ENCODE measurements around the gene SMIM21.

Gene SMIM21

DNA sequence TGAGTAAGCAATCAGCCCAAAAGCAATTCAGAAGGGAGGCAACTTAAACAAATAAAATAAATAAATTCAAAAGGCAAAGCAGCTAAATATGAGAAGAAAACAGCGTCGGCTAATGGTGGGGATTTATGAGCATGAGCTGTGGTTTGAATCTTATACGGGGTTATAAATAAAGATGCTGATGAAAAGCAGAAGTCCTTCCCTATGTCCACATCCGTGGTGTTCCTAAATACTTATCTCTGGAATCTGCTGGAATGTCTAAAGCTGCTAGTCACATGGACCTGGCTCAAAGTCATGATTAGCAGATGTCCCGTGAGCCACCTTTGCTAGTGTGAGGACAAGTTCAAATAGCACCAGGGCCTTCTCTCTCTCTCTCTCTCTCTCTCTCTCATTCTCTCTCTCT lies 33.8 kb downstream of the SMIM21 start:
- Histone ChIP-seq H3K27ac (ENCODE audit: low read depth, low read length) (no peak overlapping the region), H3K27me3 (ENCODE audit: control insufficient read depth in 1 of 2, insufficient read depth in 2 of 2, low read length in 2 of 2) (no peaks in the 10 kb centered on the region), H3K4me1 (ENCODE audit: insufficient read depth, low read length) (peaks cover 15% of the 10 kb centered on the region), H3K9ac (ENCODE audit: low read length) (no peak overlapping the region), H3K4me3 (ENCODE audit: low read depth in 1 of 2, low read length in 2 of 2) (no peak overlapping the region), H3K9me3 (ENCODE audit: low read length) (no peaks in the 10 kb centered on the region), H3K36me3 (ENCODE audit: insufficient read depth, low read length) (no peaks in the 10 kb centered on the region)

DNA sequence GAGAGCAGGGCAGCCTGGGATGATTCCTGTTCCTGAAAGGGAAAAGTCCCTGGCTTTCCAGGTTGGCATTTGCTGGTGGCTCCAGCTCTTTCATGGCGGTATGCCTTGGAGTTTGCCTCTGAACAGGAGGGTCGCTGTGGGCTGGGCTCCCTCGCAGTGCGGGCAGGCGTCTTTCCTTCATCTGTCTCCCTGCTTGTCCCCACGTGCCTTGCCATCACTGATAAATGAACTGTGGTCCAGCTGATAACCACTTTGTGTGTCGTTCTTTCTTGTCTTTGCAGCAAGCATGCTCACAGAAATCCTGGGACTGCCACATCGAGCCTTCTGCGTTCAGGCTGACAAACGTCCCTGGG lies 35.3 kb downstream of the SMIM21 start:
- Histone ChIP-seq H3K9me3 (ENCODE audit: low read length) (no peaks in the 10 kb centered on the region), H3K27me3 (ENCODE audit: control insufficient read depth in 1 of 2, insufficient read depth in 2 of 2, low read length in 2 of 2) (no peaks in the 10 kb centered on the region)

DNA sequence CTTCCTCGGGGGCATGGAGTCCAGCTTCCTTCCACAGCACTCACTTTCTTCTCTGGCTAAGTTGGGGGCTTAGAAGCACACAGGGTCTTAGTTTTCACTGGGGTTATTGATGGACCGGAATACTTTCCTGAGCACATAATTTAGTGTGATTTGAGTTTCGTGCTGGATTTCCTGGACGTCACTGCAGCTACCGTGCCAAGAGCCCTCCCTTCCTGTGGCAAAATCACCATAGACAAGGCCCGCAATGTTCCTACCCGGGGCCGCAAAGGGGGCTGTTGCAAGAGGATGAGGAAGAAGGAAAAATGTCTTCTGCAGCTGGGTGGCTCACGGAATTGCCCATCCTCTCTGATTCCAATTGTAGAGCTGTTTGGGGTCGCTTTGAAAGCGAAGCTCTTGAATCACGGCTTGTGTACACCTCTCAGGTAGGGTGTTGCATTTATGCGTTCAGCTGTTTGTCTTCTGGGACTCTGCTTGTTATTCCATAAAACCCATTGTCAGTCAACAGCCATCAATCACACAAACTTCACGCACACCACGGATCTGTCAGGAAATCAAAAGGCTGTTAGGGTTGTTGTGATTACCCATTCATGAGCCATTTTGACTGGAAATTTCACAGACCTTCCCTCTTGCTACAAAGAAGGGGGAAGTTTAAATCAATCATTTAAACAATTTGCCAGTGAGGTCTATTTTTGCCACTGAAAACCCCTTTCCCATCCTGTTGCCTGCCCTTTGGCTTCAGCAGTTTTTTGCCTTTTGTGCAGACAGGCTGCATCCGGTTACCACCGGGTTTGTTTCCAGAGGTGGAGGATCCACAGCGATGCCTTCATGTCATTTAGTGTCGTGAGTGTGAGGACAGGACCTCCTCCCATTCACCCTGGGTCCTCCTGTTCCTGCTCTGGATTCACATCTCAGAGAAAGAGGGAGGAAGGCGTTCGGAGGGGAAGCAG lies 36.0 kb downstream of the SMIM21 start:
- Histone ChIP-seq H3K4me3 (ENCODE audit: low read depth in 1 of 2, low read length in 2 of 2) (no peak overlapping the region), H3K27ac (ENCODE audit: low read depth, low read length) (no peak overlapping the region), H3K9ac (ENCODE audit: low read length) (no peak overlapping the region), H3K4me1 (ENCODE audit: insufficient read depth, low read length) (peaks cover 15% of the 10 kb centered on the region), H3K9me3 (ENCODE audit: low read length) (no peaks in the 10 kb centered on the region), H3K36me3 (ENCODE audit: insufficient read depth, low read length) (no peaks in the 10 kb centered on the region), H3K27me3 (ENCODE audit: control insufficient read depth in 1 of 2, insufficient read depth in 2 of 2, low read length in 2 of 2) (no peaks in the 10 kb centered on the region)

More for the DNA sequence above, 35.3 kb downstream of the SMIM21 start:
- no peaks in the 10 kb centered on the region for H3K36me3 ChIP-seq (ENCODE audit: insufficient read depth, low read length)
- H3K27ac ChIP-seq (ENCODE audit: low read depth, low read length): no peak overlapping the region
- H3K9ac ChIP-seq (ENCODE audit: low read length): no peak overlapping the region
- H3K4me1 ChIP-seq (ENCODE audit: insufficient read depth, low read length): peaks cover 15% of the 10 kb centered on the region
- H3K4me3 ChIP-seq (ENCODE audit: low read depth in 1 of 2, low read length in 2 of 2): no peak overlapping the region

DNA sequence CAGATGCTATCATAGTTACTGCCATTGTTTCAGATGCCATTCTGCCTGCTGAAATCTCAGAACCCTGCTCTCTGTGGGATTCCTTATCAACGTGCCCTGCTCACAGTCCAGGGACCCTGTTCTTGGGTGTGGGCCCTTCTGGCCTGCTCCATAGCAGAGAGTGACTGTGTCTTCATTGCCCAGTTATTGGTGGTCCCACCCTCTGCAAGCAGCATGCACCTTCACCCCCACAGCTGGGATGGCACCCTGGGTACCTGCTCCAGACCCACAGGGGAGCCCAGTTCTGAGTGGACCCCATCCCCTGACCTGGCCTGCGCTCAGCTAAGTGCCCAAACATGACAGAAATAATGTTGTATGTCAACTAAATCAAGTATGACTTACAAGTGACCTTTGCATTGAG lies 36.6 kb downstream of the SMIM21 start:
- no peaks in the 10 kb centered on the region for H3K27me3 ChIP-seq (ENCODE audit: control insufficient read depth in 1 of 2, insufficient read depth in 2 of 2, low read length in 2 of 2)
- H3K9ac ChIP-seq (ENCODE audit: low read length): no peak overlapping the region
- H3K27ac ChIP-seq (ENCODE audit: low read depth, low read length): no peak overlapping the region
- peaks cover 15% of the 10 kb centered on the region for H3K4me1 ChIP-seq (ENCODE audit: insufficient read depth, low read length)
- no peaks in the 10 kb centered on the region for H3K9me3 ChIP-seq (ENCODE audit: low read length)
- H3K4me3 ChIP-seq (ENCODE audit: low read depth in 1 of 2, low read length in 2 of 2): no peak overlapping the region
- H3K36me3 ChIP-seq (ENCODE audit: insufficient read depth, low read length): no peaks in the 10 kb centered on the region

DNA sequence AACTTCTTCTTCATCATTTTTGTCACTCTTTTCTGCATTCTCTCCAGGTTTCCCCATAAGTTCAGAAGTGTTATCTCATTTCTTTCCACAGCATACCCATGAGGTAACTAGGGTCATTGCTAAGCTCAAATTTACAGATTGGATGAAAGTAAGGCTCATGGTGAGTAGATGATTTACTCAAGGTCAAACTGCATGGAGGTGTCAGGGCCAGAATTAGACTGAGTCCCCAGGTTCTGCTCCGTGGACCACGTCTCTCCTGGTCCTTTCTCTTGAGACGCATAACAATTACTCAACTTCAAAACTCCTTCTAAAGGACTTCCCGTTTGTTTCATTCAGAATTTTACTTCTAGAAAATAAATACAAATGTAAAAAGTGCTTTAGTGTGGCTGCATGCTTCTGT lies 43.4 kb downstream of the SMIM21 start:
- H3K27me3 ChIP-seq (ENCODE audit: control insufficient read depth in 1 of 2, insufficient read depth in 2 of 2, low read length in 2 of 2): no peaks in the 10 kb centered on the region
- H3K4me1 ChIP-seq (ENCODE audit: insufficient read depth, low read length): no peaks in the 10 kb centered on the region
- H3K27ac ChIP-seq (ENCODE audit: low read depth, low read length): no peak overlapping the region
- H3K9ac ChIP-seq (ENCODE audit: low read length): no peak overlapping the region
- H3K9me3 ChIP-seq (ENCODE audit: low read length): no peaks in the 10 kb centered on the region
- H3K4me3 ChIP-seq (ENCODE audit: low read depth in 1 of 2, low read length in 2 of 2): no peak overlapping the region
- H3K36me3 ChIP-seq (ENCODE audit: insufficient read depth, low read length): no peaks in the 10 kb centered on the region

DNA sequence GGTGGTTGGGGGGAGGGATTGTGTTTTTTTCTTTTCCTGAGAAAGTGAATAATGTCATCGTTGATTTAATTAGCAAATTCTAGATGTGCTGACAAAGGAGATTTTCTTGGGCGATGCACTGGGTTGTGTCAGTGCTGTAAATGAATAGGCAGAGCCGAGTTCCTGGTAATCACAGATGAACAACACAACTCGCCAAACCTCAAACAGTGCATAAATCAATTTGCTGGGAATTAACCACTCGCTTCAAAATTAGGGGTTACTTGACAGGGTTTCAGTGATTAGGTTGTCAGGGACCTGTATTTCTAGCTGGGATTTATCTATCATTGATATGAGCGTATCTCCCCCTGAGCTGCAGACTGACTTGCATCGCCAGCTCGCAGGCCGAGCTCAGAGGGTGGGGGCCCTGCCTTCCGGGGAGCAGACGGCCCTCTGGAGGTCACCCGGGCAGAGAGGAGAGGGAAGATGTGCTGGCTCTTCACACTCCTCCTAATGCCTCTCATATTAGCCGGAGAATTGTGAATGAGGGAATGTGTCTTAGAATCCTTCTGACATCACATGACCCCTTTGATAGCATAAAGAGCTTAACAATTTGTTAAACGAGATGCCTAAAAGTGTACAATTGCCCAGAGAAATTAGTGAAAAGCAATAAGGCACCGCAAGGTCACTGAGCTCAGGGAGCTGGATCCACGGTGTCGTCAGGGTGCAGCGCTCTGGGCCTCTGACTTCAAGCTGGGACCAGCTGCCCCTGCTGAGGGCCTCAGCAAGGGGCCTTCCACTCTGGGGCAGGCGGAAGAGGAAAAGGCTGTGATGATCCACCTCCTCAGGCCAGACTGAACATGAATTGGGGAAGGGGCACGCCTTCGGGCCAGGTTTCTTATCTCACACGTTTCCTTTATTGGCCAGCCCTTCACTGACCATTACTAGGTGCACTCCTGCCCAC lies 48.9 kb downstream of the SMIM21 start:
- no peak overlapping the region for H3K4me3 ChIP-seq (ENCODE audit: low read depth in 1 of 2, low read length in 2 of 2)
- H3K4me1 ChIP-seq (ENCODE audit: insufficient read depth, low read length): no peaks in the 10 kb centered on the region
- H3K27me3 ChIP-seq (ENCODE audit: control insufficient read depth in 1 of 2, insufficient read depth in 2 of 2, low read length in 2 of 2): no peaks in the 10 kb centered on the region
- no peak overlapping the region for H3K9ac ChIP-seq (ENCODE audit: low read length)
- H3K9me3 ChIP-seq (ENCODE audit: low read length): no peaks in the 10 kb centered on the region
- H3K36me3 ChIP-seq (ENCODE audit: insufficient read depth, low read length): no peaks in the 10 kb centered on the region
- H3K27ac ChIP-seq (ENCODE audit: low read depth, low read length): no peak overlapping the region

DNA sequence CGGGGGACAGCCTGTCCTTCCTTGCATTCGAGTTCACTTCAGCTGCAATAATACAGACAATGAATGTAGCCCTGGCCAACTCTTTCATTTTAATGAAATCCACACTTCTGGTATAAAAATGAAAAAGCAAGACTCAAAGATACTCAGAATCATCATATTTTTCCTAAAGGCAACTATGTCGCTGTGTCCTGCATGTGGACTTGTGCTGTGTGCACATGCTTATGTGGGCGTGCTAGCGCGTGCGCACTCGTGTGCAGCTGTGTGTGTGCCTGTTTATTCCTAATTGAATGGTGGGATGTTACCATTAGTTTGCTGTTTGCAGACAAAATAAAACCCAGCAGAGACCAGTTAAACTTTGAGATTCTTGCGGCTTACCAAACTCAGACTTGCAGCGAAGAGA lies 49.6 kb downstream of the SMIM21 start:
- Histone ChIP-seq H3K9ac (ENCODE audit: low read length) (no peak overlapping the region), H3K27ac (ENCODE audit: low read depth, low read length) (no peak overlapping the region), H3K4me1 (ENCODE audit: insufficient read depth, low read length) (no peaks in the 10 kb centered on the region), H3K27me3 (ENCODE audit: control insufficient read depth in 1 of 2, insufficient read depth in 2 of 2, low read length in 2 of 2) (no peaks in the 10 kb centered on the region), H3K4me3 (ENCODE audit: low read depth in 1 of 2, low read length in 2 of 2) (no peak overlapping the region), H3K36me3 (ENCODE audit: insufficient read depth, low read length) (no peaks in the 10 kb centered on the region), H3K9me3 (ENCODE audit: low read length) (no peaks in the 10 kb centered on the region)

DNA sequence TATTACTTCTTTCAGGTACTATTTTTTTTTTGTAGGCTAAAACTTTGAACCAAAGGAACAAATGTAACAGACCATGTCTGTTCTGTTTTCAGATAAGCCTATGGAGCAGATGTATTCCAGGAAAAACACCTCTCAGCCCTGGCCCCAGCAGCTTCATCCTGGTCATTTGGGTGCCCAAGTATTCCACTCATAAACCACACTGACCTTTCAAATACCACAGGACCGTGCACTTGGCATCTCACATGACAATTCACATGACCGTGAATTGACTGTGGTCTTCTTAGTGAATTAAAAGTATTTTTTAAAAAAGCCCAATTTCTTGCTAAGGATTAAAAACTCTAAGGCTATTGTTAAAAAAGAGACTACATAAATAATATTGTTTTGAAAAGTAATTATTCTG lies 50.2 kb downstream of the SMIM21 start:
- no peaks in the 10 kb centered on the region for H3K4me1 ChIP-seq (ENCODE audit: insufficient read depth, low read length)
- no peak overlapping the region for H3K4me3 ChIP-seq (ENCODE audit: low read depth in 1 of 2, low read length in 2 of 2)
- no peaks in the 10 kb centered on the region for H3K27me3 ChIP-seq (ENCODE audit: control insufficient read depth in 1 of 2, insufficient read depth in 2 of 2, low read length in 2 of 2)
- no peak overlapping the region for H3K27ac ChIP-seq (ENCODE audit: low read depth, low read length)
- H3K9ac ChIP-seq (ENCODE audit: low read length): no peak overlapping the region
- no peaks in the 10 kb centered on the region for H3K36me3 ChIP-seq (ENCODE audit: insufficient read depth, low read length)
- no peaks in the 10 kb centered on the region for H3K9me3 ChIP-seq (ENCODE audit: low read length)

DNA sequence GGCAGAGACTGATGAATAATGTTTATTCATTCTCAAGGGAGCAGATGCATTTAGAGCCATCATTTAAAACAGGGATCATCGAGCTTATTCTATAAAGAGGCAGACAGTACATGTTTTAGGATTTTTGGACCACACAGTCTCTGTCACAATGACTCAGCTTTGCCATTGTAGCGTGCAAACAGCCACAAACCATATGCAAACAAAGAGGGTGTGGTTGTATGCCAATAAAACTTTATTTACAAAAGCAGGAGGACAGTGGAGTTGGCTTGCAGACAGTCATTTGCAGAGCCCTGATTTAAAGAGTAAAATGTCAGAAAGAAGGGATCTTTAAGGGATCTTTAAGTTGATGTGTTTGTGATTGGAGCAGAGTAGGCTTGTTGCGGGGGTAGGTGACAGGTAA lies 51.5 kb downstream of the SMIM21 start:
- H3K27me3 ChIP-seq (ENCODE audit: control insufficient read depth in 1 of 2, insufficient read depth in 2 of 2, low read length in 2 of 2): no peaks in the 10 kb centered on the region
- no peak overlapping the region for H3K9ac ChIP-seq (ENCODE audit: low read length)
- no peak overlapping the region for H3K27ac ChIP-seq (ENCODE audit: low read depth, low read length)
- H3K4me1 ChIP-seq (ENCODE audit: insufficient read depth, low read length): no peaks in the 10 kb centered on the region
- H3K9me3 ChIP-seq (ENCODE audit: low read length): no peaks in the 10 kb centered on the region
- H3K36me3 ChIP-seq (ENCODE audit: insufficient read depth, low read length): no peaks in the 10 kb centered on the region
- H3K4me3 ChIP-seq (ENCODE audit: low read depth in 1 of 2, low read length in 2 of 2): no peak overlapping the region

DNA sequence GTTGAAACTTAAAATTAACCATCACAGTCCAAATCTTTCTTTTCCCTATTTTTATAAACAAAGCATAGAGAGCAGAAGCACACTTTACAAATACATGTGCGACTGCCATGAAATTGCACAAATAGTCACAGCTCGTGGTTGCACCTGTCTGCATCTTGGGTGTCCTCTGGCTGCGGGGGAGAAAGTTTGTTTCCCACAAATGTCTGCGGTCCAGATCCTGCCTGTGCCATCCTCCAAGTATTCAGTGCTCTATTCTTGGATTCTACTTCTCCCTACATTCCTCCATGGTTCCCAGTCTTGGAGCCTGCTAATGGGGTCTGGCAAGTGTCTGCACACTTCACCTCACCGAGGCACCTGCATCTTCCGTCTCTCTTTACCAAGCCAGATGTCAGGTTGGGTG lies 52.2 kb downstream of the SMIM21 start:
- Histone ChIP-seq H3K27ac (ENCODE audit: low read depth, low read length) (no peak overlapping the region), H3K4me1 (ENCODE audit: insufficient read depth, low read length) (no peaks in the 10 kb centered on the region), H3K4me3 (ENCODE audit: low read depth in 1 of 2, low read length in 2 of 2) (no peak overlapping the region), H3K9ac (ENCODE audit: low read length) (no peak overlapping the region), H3K36me3 (ENCODE audit: insufficient read depth, low read length) (no peaks in the 10 kb centered on the region), H3K9me3 (ENCODE audit: low read length) (no peaks in the 10 kb centered on the region), H3K27me3 (ENCODE audit: control insufficient read depth in 1 of 2, insufficient read depth in 2 of 2, low read length in 2 of 2) (no peaks in the 10 kb centered on the region)

DNA sequence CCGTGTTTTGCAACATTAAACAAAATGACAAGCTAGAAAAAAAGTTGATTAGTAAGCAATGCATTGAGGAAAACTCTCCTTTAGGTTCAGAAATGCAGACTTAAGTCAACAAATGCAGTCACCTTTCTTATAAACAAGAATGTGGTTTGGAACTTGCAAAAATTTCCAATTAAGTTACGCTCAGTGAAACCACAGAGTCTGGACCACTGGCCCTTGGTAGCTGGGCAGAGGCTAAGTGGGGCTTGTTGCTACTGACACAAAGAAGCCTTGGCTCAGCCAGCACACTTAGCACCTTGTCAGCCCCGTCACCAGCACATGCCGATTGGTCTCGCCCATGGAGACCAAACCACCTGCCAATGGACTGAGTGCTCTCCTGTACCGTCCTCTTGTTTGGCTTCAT lies 53.0 kb downstream of the SMIM21 start:
- no peaks in the 10 kb centered on the region for H3K9me3 ChIP-seq (ENCODE audit: low read length)
- H3K9ac ChIP-seq (ENCODE audit: low read length): no peak overlapping the region
- no peaks in the 10 kb centered on the region for H3K27me3 ChIP-seq (ENCODE audit: control insufficient read depth in 1 of 2, insufficient read depth in 2 of 2, low read length in 2 of 2)
- no peaks in the 10 kb centered on the region for H3K4me1 ChIP-seq (ENCODE audit: insufficient read depth, low read length)
- no peaks in the 10 kb centered on the region for H3K36me3 ChIP-seq (ENCODE audit: insufficient read depth, low read length)
- no peak overlapping the region for H3K4me3 ChIP-seq (ENCODE audit: low read depth in 1 of 2, low read length in 2 of 2)
- no peak overlapping the region for H3K27ac ChIP-seq (ENCODE audit: low read depth, low read length)

Data from muscle layer of colon (tissue), 2 donors.